GM18508 (cell line): ENCODE measurements around the gene TRPM5.
"Not testable (repeated sequence)": the region's sequence is repeated elsewhere in the genome, so short reads cannot be mapped to it uniquely, and the experiment has no call there.

Experiments used
- ATAC-seq: cut with Tn5 transposase; IDR thresholded peaks from one replicate; pipeline ENCODE4 v1.9.1; 2021; ENCODE audit warnings: moderate number of reproducible peaks; ENCODE audit not compliant: insufficient read depth, unreplicated experiment

Gene TRPM5

GRCh38 chr11:2443881-2444820 is at the start of gene TRPM5:
Gene TRPM5 (minus strand): TSS chr11:2444514. CDS start chr11:2423036, 21,478 bp downstream.
- no peak for ATAC-seq

DNA sequence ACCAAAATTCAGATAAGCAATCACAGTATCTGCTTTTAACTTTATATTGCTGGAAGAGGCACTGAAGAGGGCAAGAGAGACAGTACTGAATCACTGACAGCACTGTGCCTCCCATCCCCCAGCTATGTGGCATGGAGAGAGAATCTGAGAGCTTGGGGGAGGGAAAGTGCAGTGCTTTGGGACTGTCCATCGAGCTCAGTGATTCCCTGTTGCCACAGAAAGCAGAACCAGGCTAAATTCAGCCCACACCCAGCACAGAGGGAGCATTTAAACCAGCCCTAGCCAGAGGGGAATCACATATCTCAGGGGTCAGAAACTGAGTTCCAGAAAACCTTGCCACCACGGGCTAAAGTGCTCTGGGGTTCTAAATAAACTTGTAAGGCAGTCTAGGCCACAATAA is 44.8 kb upstream of the TRPM5 start:
- ATAC-seq, result no peak

DNA sequence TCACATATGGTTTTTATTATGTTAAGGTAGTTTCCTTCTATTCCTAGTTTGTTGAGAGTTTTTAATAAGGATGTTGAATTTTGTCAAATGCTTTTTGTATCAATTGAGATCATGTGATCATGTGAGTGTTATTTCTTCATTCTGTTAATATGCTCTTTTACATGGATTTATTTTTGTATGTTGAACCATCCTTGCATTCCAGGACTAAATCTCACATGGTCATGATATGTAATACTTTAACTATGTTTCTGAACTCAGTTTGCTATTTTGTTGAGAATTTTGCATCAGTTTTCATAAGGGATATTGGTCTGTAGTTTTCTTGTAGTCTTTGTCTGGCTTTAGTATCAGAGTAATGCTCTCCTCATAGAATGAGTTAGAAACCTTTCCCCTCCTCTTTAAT is 43.7 kb upstream of the TRPM5 start:
- no peak for ATAC-seq

DNA sequence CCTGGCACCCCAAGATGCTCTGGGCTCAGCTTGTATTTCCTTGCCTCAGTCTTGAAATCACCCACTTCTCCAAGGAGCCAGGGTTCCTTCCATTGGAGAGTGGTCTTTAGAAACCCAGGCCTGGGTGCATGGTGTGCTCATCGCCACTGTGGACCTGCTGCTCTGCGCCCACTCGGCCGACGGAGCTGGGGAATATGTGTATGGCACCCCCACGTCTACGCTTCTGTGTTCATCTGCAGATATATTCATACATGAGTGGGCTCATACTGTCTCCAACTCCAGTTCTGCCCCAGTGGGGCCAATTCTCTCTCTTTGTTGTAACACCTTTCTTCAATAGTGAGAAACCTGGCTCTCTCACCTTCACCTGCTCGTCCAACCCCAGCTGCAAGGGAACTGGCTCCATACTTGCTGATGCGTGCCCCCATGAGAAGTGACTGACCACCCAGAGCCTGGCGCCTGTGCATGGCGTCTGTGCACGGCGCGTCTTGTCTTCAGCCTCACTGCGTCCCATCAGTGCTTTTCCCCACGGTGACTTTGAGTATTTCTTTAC is 40.3 kb upstream of the TRPM5 start:
- ATAC-seq, result no peak

DNA sequence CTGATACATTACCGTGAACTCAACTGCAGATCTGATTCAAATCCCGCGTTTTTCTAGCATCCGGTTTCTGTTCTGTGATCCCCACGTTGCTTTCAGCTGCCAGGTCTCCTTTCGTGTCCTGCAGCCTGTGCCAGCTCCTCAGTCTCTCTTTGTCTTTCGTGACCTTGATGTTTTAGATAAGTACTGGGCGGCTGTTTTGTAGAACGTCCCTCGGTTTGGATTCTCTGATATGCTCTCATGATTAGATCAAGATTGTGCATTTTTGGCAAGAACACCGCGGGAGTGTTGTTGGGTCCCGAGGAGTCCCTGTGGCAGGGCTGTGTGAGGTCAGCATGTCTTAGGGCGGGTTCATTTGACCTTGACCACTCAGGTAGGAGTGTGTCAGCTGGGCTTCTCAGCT is 39.1 kb upstream of the TRPM5 start:
- no peak for ATAC-seq

GRCh38 chr11:2482745-2483144 is 38.4 kb upstream of the TRPM5 start:
- ATAC-seq, result no peak

DNA sequence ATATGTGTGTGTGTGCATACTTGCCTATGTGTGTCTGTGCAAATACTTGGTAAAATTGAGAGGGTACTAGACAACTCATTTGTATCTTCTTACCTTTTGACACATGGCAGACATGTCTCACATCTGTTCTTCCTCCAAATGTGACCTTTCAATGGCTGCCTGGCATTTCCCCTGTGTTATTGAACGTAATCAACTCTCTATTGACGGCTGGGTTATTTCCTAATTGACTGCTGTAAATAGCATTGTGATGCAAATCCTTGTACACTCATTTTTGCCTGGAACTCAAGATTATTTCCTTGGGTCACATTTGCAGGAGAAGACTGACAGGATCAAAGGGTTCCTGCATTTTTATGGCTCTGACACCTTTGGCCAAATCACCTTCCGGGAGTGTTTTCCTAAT is 37.9 kb upstream of the TRPM5 start:
- no peak for ATAC-seq

DNA sequence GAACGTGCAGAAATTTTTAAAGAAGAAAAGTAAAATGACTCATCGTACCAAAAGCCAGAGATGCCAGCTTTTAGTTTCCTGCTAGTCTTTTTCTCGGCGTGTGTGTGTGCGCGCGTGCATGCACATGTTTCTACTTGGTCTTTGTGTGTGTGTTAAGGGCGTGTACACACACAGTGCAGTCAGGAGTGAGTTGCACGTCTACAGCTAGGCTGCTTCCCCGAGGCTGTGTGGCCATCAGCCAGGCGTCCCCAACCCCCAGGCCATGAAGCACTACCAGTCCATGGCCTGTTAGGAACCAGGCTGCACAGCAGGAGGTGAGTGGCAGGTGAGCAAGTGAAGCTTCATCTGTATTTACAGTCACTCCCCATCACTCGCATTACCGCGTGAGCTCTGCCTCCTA is 36.9 kb upstream of the TRPM5 start:
- ATAC-seq, result no peak

DNA sequence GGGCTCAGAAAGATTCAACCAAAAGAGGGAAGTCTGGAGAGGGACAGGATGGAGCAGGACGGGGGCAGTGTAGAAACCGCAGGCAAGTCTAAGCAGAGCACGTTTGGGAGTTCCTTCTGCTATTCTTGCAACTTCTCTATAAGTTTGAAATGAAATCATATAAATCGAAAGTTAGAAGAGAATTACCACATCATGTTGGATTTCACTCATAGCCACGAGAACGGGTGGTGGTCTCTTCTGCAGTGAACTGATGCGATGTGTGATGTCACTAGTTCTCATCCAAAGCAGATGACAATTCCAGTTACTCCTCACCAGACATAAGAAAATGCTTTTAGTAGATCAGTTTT is 36.5 kb upstream of the TRPM5 start:
- no peak for ATAC-seq

GRCh38 chr11:2480067-2480873 is 36.0 kb upstream of the TRPM5 start:
- ATAC-seq, result not testable (repeated sequence)

DNA sequence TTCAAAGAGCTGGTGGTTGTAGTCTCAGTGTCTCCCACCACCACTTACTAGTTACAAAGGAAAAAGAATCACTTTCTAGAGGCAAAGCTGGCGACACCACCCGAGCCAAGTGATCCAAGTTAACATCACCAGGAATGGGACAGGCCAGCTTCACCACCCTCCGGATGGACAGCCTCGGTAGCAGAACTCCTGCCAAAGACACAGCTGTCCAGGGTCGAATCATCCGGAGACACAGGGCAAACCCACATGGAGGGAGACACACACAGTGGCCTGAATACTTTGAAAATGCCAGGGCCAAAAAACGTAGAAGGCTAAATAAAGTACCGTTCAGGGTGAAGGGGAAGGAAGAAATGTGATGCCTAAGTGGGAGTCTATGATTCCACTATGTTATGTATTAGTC is 33.6 kb upstream of the TRPM5 start:
- no peak for ATAC-seq

DNA sequence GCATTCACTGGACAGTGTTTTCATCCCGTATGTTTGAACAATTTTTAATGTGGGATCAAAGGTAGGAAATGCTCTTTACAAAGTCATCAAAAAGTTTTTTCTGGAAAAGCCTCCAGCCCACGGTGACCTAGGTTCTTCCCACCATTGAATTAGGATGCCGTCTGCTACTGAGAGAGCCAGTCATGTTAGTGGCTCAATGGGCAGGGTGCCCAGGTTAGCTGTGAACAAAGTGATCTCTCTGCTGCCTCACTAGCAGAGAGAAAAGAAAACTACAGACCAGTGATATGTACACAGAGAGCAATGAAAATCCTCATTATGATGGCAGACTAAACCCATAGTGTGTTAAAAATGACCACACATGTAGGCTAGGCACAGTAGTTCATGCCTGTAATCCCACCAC is 32.9 kb upstream of the TRPM5 start:
- ATAC-seq, result no peak

DNA sequence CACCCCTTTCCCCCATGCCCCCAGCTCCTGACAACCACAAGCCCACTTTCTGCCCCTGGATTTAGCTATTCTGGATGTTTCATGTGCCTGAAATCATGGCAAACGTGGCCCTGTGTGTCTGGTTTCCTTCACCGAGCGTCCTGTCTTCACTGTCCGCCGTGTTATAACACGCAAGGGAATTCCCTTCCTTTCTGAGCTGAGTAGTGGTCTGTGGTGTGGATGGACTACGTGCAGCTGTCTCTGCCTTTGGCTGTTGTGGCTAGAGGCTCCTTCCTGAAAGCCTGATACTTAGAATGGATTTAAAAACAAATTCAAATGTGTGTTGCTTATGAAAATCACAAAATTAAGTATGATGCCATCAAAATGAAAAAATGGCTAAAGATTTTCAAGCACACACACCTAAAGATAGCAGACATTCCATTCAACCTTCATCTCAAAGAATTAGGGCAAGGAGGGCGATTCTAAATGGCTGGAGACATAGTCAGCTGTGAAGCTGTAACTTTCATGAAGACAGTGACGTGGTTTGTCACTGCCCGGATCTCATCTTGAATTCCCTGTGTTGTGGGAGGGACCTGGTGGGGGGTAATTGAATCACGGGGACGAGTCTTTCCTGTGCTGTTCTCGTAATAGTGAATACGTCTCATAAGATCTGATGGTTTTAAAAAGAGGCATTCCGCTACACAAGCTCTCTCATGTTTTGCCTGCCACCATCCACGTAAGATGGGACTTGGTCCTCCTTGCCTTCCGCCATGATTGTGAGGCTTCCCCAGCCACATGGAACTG is 31.0 kb upstream of the TRPM5 start:
- ATAC-seq, result no peak

GRCh38 chr11:2474059-2474901 is 30.0 kb upstream of the TRPM5 start:
- no peak for ATAC-seq

DNA sequence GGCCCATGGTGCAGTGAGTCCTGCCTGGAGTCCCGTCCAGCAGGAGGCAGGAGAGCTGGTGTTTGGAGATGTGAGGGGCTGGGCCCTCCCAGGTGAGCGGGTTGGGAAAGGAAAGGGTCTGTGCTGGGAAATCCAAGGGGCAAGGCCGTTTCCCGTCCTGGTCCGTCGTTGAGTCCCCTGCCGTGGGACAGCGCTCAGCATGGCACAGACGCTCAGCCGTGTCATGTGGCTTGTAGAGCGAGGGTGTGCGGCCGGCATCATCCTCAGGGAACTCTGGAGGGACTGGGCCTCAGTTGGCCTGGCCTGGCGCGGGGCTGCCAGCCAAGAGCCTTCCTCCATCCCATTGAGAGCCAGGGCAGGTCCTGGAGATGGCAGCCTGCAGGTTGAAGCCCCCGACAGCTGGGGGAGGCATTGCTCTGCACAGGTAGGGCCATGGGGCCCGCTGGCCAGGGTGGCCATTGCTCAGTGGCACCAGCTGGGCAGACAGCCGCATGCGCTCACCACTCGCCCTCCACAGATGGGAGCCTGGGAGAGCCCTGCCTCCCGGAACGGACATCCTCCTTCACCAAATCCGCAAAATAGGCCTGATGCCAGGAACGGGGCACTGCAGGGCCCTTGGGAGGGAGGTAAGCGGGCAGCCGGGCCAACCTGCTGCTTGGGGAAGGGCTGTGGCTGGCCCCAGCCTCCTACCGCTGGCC is 29.2 kb upstream of the TRPM5 start:
- no peak for ATAC-seq

DNA sequence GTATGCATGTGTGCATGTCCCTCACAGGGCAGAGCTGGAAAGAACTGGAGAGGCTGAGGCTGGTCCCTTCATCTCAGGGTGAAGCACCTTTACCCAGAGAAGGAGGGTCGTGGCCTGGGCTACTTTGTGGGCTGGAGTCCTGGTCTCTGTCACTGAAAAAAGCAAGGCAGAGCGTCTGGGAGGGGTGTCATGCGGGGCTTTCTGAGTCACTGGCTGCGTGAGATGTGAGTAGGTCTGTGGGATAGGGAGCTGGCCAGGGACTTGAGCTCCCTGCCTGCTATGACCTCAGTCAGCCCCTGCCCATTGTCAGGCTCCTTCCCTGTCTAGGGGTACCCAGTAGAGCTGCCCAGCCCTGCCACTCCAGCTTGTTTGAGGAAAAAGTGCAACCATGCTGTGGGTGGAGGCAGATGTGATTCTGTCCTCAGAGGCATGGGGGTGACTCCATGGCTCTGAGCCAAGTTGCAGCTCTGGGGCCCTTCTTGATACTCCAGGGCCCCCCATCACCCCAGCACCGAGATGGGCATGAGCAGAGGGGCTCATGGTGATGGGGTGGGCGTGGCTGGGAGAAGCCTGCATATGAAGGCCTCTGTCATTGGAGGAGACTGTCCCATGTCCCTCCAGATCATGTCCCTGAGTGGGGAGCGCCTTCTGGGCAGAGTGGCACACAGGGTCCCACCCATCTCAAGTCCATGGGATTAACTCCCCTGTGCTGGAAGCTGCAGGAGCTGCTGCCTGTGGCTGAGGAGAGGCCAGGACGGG is 28.3 kb upstream of the TRPM5 start:
- ATAC-seq, result no peak

- no peak for ATAC-seq
These were observed 27.4 kb upstream of the TRPM5 start for GRCh38 chr11:2471804-2472096.

GRCh38 chr11:2471048-2471803 is 26.9 kb upstream of the TRPM5 start:
- no peak for ATAC-seq
